ENCODE data around the gene COG1.

DNA sequence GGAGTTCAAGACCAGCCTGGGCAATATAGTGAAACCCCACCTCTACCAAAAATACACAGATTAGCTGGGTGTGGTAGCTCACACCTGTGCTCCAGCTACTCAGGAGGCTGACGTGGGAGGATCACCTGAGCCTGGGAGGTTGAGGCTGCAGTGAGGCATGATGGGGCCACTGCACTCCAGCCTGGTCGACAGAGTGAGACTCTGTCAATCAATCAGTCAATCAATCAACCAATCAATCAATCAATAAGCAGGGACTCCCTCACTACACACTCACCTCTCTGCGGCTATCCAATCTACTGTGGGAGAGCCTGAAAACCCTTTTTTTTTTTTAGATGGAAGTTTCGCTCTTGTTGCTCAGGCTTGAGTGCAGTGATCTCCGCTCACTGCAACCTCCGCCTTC is 37.2 kb downstream of the COG1 start:
- TF ChIP-seq, protein P1, sequence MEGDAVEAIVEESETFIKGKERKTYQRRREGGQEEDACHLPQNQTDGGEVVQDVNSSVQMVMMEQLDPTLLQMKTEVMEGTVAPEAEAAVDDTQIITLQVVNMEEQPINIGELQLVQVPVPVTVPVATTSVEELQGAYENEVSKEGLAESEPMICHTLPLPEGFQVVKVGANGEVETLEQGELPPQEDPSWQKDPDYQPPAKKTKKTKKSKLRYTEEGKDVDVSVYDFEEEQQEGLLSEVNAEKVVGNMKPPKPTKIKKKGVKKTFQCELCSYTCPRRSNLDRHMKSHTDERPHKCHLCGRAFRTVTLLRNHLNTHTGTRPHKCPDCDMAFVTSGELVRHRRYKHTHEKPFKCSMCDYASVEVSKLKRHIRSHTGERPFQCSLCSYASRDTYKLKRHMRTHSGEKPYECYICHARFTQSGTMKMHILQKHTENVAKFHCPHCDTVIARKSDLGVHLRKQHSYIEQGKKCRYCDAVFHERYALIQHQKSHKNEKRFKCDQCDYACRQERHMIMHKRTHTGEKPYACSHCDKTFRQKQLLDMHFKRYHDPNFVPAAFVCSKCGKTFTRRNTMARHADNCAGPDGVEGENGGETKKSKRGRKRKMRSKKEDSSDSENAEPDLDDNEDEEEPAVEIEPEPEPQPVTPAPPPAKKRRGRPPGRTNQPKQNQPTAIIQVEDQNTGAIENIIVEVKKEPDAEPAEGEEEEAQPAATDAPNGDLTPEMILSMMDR (IDR thresholded peaks at IDR 0.05) = no peak
- TF ChIP-seq POLR2A (IDR thresholded peaks at IDR 0.05) = no peak
